H9 (cell line): ENCODE data around the gene SUPT20H. TPM values are rescaled to one million over a fixed set of nuclear protein-coding genes. Genes with fewer than 3 reads are reported as not detected.

Experiments used
- DNase-seq: peaks from one replicate; pipeline ENCODE4 v3.0.0-alpha.2; 2017
- H2AFZ ChIP-seq: one replicate; pipeline ENCODE4 v1.6.1; 2013; ENCODE audit warnings: mild to moderate bottlenecking, low read length, control low read depth, moderate library complexity
- H2AK5ac ChIP-seq: 2 replicates; pipeline ENCODE4 v1.6.1; 2013; ENCODE audit warnings: low read length, control low read depth, mixed read lengths; ENCODE audit not compliant: insufficient read length
- H2BK120ac ChIP-seq: one replicate; pipeline ENCODE4 v1.6.1; 2013; ENCODE audit warnings: low read depth, mild to moderate bottlenecking, low read length, control low read depth, inconsistent platforms; ENCODE audit not compliant: poor library complexity, severe bottlenecking
- H2BK12ac ChIP-seq: 2 replicates; pipeline ENCODE4 v1.6.1; 2013; ENCODE audit warnings: low read length, control low read depth, mixed read lengths, low read depth; ENCODE audit not compliant: insufficient read length
- H2BK15ac ChIP-seq: 2 replicates; pipeline ENCODE4 v1.6.1; 2013; ENCODE audit warnings: low read depth, low read length, control low read depth
- H2BK20ac ChIP-seq: one replicate; pipeline ENCODE4 v1.6.1; 2013; ENCODE audit warnings: low read depth, mild to moderate bottlenecking, low read length, control low read depth, inconsistent platforms; ENCODE audit not compliant: poor library complexity, severe bottlenecking
- H2BK5ac ChIP-seq: 2 replicates; pipeline ENCODE4 v1.6.1; 2013; ENCODE audit warnings: low read length, control low read depth, mixed read lengths; ENCODE audit not compliant: insufficient read length
- H3K14ac ChIP-seq: 2 replicates; pipeline ENCODE4 v1.6.1; 2013; ENCODE audit warnings: low read length, control low read depth; ENCODE audit not compliant: insufficient read depth
- H3K18ac ChIP-seq: 2 replicates; pipeline ENCODE4 v1.6.1; 2013; ENCODE audit warnings: low read depth, mild to moderate bottlenecking, mixed read lengths, low read length, control low read depth; ENCODE audit not compliant: insufficient read length
- H3K23ac ChIP-seq: 2 replicates; pipeline ENCODE4 v1.6.1; 2013; ENCODE audit warnings: low read length, control low read depth, mixed read lengths, low read depth; ENCODE audit not compliant: insufficient read length
- H3K23me2 ChIP-seq: 2 replicates; pipeline ENCODE4 v1.6.1; 2013; ENCODE audit warnings: low read depth, mild to moderate bottlenecking, mixed read lengths, low read length, control low read depth; ENCODE audit not compliant: insufficient read length, poor library complexity, severe bottlenecking
- H3K27ac ChIP-seq: 2 replicates; pipeline ENCODE4 v1.5.1; 2013; ENCODE audit warnings: low read length, control low read depth, mixed read lengths, low read depth; ENCODE audit not compliant: insufficient read length
- H3K27me3 ChIP-seq: 2 replicates; pipeline ENCODE4 v1.6.1; 2013; ENCODE audit warnings: low read length, control low read depth, inconsistent platforms; ENCODE audit not compliant: insufficient read depth
- H3K4ac ChIP-seq: 2 replicates; pipeline ENCODE4 v1.6.1; 2013; ENCODE audit warnings: low read depth, mild to moderate bottlenecking, control low read depth, inconsistent platforms, low read length, moderate library complexity
- H3K4me1 ChIP-seq: 2 replicates; pipeline ENCODE4 v1.6.1; 2013; ENCODE audit warnings: low read length, control low read depth, inconsistent platforms; ENCODE audit not compliant: insufficient read depth
- H3K4me2 ChIP-seq: 2 replicates; pipeline ENCODE4 v1.6.1; 2013; ENCODE audit warnings: low read length, control low read depth, mixed read lengths; ENCODE audit not compliant: insufficient read length, insufficient read depth
- H3K56ac ChIP-seq: 2 replicates; pipeline ENCODE4 v1.6.1; 2013; ENCODE audit warnings: low read depth, mild to moderate bottlenecking, mixed read lengths, low read length, control low read depth; ENCODE audit not compliant: insufficient read length
- H3K79me1 ChIP-seq: 2 replicates; pipeline ENCODE4 v1.6.1; 2013; ENCODE audit warnings: low read depth, mild to moderate bottlenecking, moderate library complexity, low read length, control low read depth, inconsistent platforms; ENCODE audit not compliant: insufficient read depth, poor library complexity, severe bottlenecking
- H3K79me2 ChIP-seq: 2 replicates; pipeline ENCODE4 v1.6.1; 2013; ENCODE audit warnings: low read length, control low read depth, inconsistent platforms; ENCODE audit not compliant: insufficient read depth
- H3K9ac ChIP-seq: 2 replicates; pipeline ENCODE4 v1.6.1; 2013; ENCODE audit warnings: low read length, control low read depth, mixed read lengths; ENCODE audit not compliant: insufficient read length; ENCODE audit errors: extremely low read depth
- H3K9me3 ChIP-seq: one replicate; pipeline ENCODE4 v1.6.1; 2013; ENCODE audit warnings: low read depth, low read length, inconsistent platforms; ENCODE audit not compliant: control insufficient read depth
- H3T11ph ChIP-seq: one replicate; pipeline ENCODE4 v1.6.1; 2013; ENCODE audit warnings: mild to moderate bottlenecking, low read length, control low read depth, inconsistent platforms
- H4K20me1 ChIP-seq: one replicate; pipeline ENCODE4 v1.6.1; 2013; ENCODE audit not compliant: control insufficient read depth, insufficient read length, insufficient read depth
- H4K5ac ChIP-seq: 2 replicates; pipeline ENCODE4 v1.6.1; 2013; ENCODE audit warnings: low read depth, mild to moderate bottlenecking, mixed read lengths, low read length, control low read depth; ENCODE audit not compliant: insufficient read length
- H4K8ac ChIP-seq: replicated peaks from 2 replicates; pipeline ENCODE4 v1.6.1; 2013; ENCODE audit warnings: low read length, control low read depth, mixed read lengths, low read depth; ENCODE audit not compliant: insufficient read length
- H4K91ac ChIP-seq: 2 replicates; pipeline ENCODE4 v1.6.1; 2013; ENCODE audit warnings: low read depth, mild to moderate bottlenecking, moderate library complexity, mixed read lengths, low read length, control low read depth; ENCODE audit not compliant: insufficient read length
- H3K27ac Mint-ChIP-seq, 3 experiments: 2 replicates in 2 of 3; 3 replicates in 1 of 3; pipeline ENCODE4 v1.8.0; 2020 to 2021; ENCODE audit warnings: mixed read lengths in 3 of 3, mild to moderate bottlenecking in 1 of 3, moderate library complexity in 1 of 3
- H3K27me3 Mint-ChIP-seq: 2 replicates; pipeline ENCODE4 v1.8.0; 2021; ENCODE audit warnings: low read depth, mild to moderate bottlenecking, moderate library complexity, mixed read lengths
- H3K36me3 Mint-ChIP-seq, 3 experiments: 2 replicates in 2 of 3; 3 replicates in 1 of 3; pipeline ENCODE4 v1.8.0; 2020 to 2021; ENCODE audit warnings: low read depth in 3 of 3, mixed read lengths in 3 of 3; ENCODE audit not compliant: insufficient read depth in 1 of 3
- H3K4me1 Mint-ChIP-seq, 2 experiments: 2 replicates each; pipeline ENCODE4 v1.8.0; 2020; ENCODE audit warnings: mixed read lengths in 2 of 2
- H3K4me3 Mint-ChIP-seq, 2 experiments: 2 replicates in 1 of 2; 3 replicates in 1 of 2; pipeline ENCODE4 v1.8.0; 2020 to 2021; ENCODE audit warnings: mild to moderate bottlenecking in 2 of 2, mixed read lengths in 2 of 2, moderate library complexity in 1 of 2
- H3K9me3 Mint-ChIP-seq, 2 experiments: 2 replicates in 1 of 2; 3 replicates in 1 of 2; pipeline ENCODE4 v1.8.0; 2020; ENCODE audit warnings: mild to moderate bottlenecking in 2 of 2, mixed read lengths in 2 of 2, moderate library complexity in 1 of 2
- CTCF ChIP-seq: fragments of 200-600 bp; sonication (generic); conservative IDR thresholded peaks from 3 replicates; pipeline ENCODE4 v1.8.0; 2021; ENCODE audit warnings: antibody characterized with exemption, mild to moderate bottlenecking
- WGBS: extraction: QIAGEN DNeasy Blood & Tissue Kit; methylation state at CpG from one replicate; pipeline ENCODE4 v1.1.7; 2013; ENCODE audit warnings: missing lambda C conversion rate, low lambda C conversion rate, mixed read lengths; ENCODE audit not compliant: insufficient read length; ENCODE audit errors: extremely low coverage; 5-methylcytosine and 5-hydroxymethylcytosine counted together
- total RNA-seq: library from RNA; stranded (reverse); gene quantifications from 2 replicates; pipeline ENCODE4 v1.2.1, GENCODE V29; 2021

The SUPT20H gene
- total RNA-seq, 1 experiment from 2014 or later, result 59.5 TPM

DNA sequence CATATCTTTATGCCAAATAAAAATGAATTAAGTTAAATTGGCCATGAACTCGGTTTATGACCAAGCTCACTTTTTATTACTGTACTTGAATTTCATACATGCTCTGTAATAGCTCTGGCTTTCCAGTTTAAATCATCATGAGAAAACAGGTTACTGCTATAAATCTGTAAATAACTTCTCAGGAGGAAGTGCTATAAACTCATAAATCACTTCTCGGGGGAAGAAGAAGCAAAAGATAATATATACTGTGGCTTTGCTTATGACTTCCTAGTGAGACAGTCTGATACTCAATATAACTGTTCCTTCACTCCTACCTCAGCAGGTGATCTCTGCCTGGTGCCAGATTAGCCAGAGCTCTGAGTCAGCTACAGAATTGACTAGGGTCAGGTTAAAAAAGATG lies 12.5 kb downstream of the SUPT20H start:
- Histone ChIP-seq H3K4me2 (no peak overlapping the region), H4K20me1 (no peaks in the 10 kb centered on the region), H4K91ac (no peak overlapping the region), H3K4me1 (no peaks in the 10 kb centered on the region), H2BK12ac (no peak overlapping the region), H2BK5ac (no peak overlapping the region), H3K23me2 (no peaks in the 10 kb centered on the region), H3K79me1 (peaks cover 3% of the 10 kb centered on the region), H2AK5ac (no peak overlapping the region), H2BK120ac (no peak overlapping the region), H3K27ac (no peak overlapping the region), H3K4ac (no peak overlapping the region), H3K9me3 (no peaks in the 10 kb centered on the region), H3K23ac (no peak overlapping the region), H3K56ac (no peak overlapping the region), H2AFZ (no peak overlapping the region), H4K8ac (no peak overlapping the region), H4K5ac (no peak overlapping the region), H3K79me2 (no peaks in the 10 kb centered on the region; the same call in 1 of the 2 replicates), H2BK20ac (no peak overlapping the region), H3K27me3 (no peaks in the 10 kb centered on the region), H3K9ac (no peak overlapping the region), H3K18ac (no peak overlapping the region), H3T11ph (no peak overlapping the region), H2BK15ac (no peak overlapping the region), H3K14ac (no peak overlapping the region)
- DNase-seq, result no peak
- no peak overlapping the region for H3K4me3 Mint-ChIP-seq
- peaks cover 17 to 39% (median 29%) of the 10 kb centered on the region in 3 experiments for H3K36me3 Mint-ChIP-seq
- peaks cover 0 to under 1% of the 10 kb centered on the region in 2 experiments; a peak in 1 of 4 replicates for H3K4me1 Mint-ChIP-seq
- no peak overlapping the region for H3K27ac Mint-ChIP-seq
- TF ChIP-seq CTCF, result no peak
- no peaks in the 10 kb centered on the region for H3K9me3 Mint-ChIP-seq
- H3K27me3 Mint-ChIP-seq, result no peaks in the 10 kb centered on the region
- no CpG with 5 or more reads among the region's 2 CpGs for WGBS
